Measurements from ENCODE around the gene C6orf15. TPM values are rescaled to one million over a fixed set of nuclear protein-coding genes. Genes with fewer than 3 reads are reported as not detected.

Gene C6orf15
- total and polyA plus RNA-seq, 2 donors (not counting 3 experiments of a cell fraction or from before 2014, with no cell fraction given), result not detected

DNA sequence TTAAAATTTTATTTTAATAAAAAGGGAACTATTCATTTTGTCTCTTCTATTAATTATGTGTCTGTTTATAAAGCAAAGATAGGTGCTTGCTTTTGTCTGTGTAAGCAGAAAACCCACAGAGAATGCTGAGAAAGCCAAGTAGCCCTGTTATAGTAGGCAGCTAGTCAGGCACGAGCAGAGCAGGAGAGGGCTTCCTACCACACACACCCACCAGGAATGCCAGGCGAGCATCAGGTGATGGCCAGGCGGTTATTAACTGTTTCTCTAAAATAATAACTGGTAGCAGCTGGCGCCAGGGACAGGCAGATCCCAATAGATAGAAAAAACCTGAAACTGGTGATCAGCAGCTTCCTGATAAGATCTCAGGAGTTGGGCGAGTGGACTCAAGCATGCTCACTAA is 15.7 kb downstream of the C6orf15 start:
- Histone ChIP-seq H3K36me3 (ENCODE audit: control insufficient read depth in 2 of 2, extremely low read depth in 1 of 2, insufficient read depth in 2 of 2, low read length in 2 of 2) (no peaks in the 10 kb centered on the region), H3K4me2 (ENCODE audit: insufficient read depth, low read length) (no peak overlapping the region), H3K9me3 (replicated peaks; ENCODE audit: control insufficient read depth, insufficient read depth, low read length) (no peaks in the 10 kb centered on the region), H3K27ac (ENCODE audit: insufficient read depth, low read depth, low read length) (no peak overlapping the region), H3K9ac (replicated peaks; ENCODE audit: extremely low read depth, insufficient read depth, low read length) (no peak overlapping the region), H3K9me1 (replicated peaks; ENCODE audit: control insufficient read depth, extremely low read depth, insufficient read depth, low read length) (no peaks in the 10 kb centered on the region), H3K4me1 (ENCODE audit: control insufficient read depth, extremely low read depth, insufficient read depth, low read length) (peaks cover 41% of the 10 kb centered on the region), H3K4me3 (replicated peaks in 1 of 3; ENCODE audit: insufficient read depth in 1 of 3, low read depth in 1 of 3, low read length in 3 of 3) (no peak overlapping the region), H3K27me3 (ENCODE audit: control insufficient read depth in 2 of 2, insufficient read depth in 2 of 2, low read length in 2 of 2) (no peaks in the 10 kb centered on the region), H4K20me1 (replicated peaks; ENCODE audit: control insufficient read depth, extremely low read depth, insufficient read depth, low read length) (no peaks in the 10 kb centered on the region), H2AFZ (ENCODE audit: low read depth, low read length) (no peak overlapping the region), H3K79me2 (ENCODE audit: control insufficient read depth, insufficient read depth, low read length) (no peaks in the 10 kb centered on the region)
- dilution Hi-C loops (cut with MboI; ENCODE audit: extremely low pct_ligation_motif_present, low sequenced_read_pairs) (no loop called here), intact Hi-C loops (cut with micrococcal nuclease) (loop anchor here (2.0 kb wide), 1 partner anchor 26 kb away; no protein-coding TSS in a partner anchor)
- ChIA-PET POLR2A (no interaction called here), CTCF (interaction anchor here (0.8 to 6.3 kb wide), 4 partner anchors 9 to 274 kb away, joined by 3 to 45 read pairs (median 14); partner anchors contain the start of gene PSORS1C1)
- DNase-seq (ENCODE audit: low read depth, low spot score) (no peak), FAIRE-seq (no peak)
- TF ChIP-seq MYC (IDR thresholded peaks at IDR 0.05; ENCODE audit: low read depth, low read length) (no peak), GATA2 (IDR thresholded peaks at IDR 0.05; ENCODE audit: insufficient read depth, insufficient read length, low read depth, low read length) (no peak), POLR2AphosphoS5 (IDR thresholded peaks at IDR 0.05; ENCODE audit: insufficient read depth, low read depth, low read length) (no peak), POLR2A (IDR thresholded peaks at IDR 0.05; ENCODE audit: low read depth, low read length) (no peak), EZH2 (IDR thresholded peaks at IDR 0.05; ENCODE audit: borderline replicate concordance, low read depth, low read length, severe bottlenecking) (no peak), JUN (IDR thresholded peaks at IDR 0.05; ENCODE audit: borderline replicate concordance, insufficient read depth, insufficient read length, low read depth) (no peak), FOS (IDR thresholded peaks at IDR 0.05; ENCODE audit: borderline replicate concordance, insufficient read depth, low read length) (no peak), MAX (IDR thresholded peaks at IDR 0.05; ENCODE audit: insufficient read depth, insufficient read length) (no peak)
- TF ChIP-seq, protein P1, sequence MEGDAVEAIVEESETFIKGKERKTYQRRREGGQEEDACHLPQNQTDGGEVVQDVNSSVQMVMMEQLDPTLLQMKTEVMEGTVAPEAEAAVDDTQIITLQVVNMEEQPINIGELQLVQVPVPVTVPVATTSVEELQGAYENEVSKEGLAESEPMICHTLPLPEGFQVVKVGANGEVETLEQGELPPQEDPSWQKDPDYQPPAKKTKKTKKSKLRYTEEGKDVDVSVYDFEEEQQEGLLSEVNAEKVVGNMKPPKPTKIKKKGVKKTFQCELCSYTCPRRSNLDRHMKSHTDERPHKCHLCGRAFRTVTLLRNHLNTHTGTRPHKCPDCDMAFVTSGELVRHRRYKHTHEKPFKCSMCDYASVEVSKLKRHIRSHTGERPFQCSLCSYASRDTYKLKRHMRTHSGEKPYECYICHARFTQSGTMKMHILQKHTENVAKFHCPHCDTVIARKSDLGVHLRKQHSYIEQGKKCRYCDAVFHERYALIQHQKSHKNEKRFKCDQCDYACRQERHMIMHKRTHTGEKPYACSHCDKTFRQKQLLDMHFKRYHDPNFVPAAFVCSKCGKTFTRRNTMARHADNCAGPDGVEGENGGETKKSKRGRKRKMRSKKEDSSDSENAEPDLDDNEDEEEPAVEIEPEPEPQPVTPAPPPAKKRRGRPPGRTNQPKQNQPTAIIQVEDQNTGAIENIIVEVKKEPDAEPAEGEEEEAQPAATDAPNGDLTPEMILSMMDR (IDR thresholded peaks at IDR 0.05; ENCODE audit: extremely low read depth in 1 of 2, insufficient read depth in 1 of 2, low read depth in 1 of 2, low read length in 2 of 2), result no peak
- BruUV-seq (replicated peaks), result no TSS peak

All from endothelial cell of umbilical vein (primary cell).